ENCODE results near the gene ZNRF2. TPM values are rescaled to one million over a fixed set of nuclear protein-coding genes. Genes with fewer than 3 reads are reported as not detected.

Gene ZNRF2
- total RNA-seq, 3 donors from 2014 or later: 34.0 to 53.3 (median 40.5) TPM

- no peak for DNase-seq
- intact Hi-C loops (cut with DNase I, micrococcal nuclease): no loop called here
These were observed 98.2 kb downstream of the ZNRF2 start for GRCh38 chr7:30382607-30383006.

GRCh38 chr7:30389791-30390190 lies 105.4 kb downstream of the ZNRF2 start:
- no peak overlapping the region for H3K4me3 ChIP-seq
- DNase-seq (no peak), ATAC-seq (no peak)
- H3K9me3 ChIP-seq: no peaks in the 10 kb centered on the region
- intact Hi-C loops (cut with DNase I, micrococcal nuclease): no loop called here
- no peaks in the 10 kb centered on the region for H3K4me1 ChIP-seq (ENCODE audit: low read depth)
- no peaks in the 10 kb centered on the region for H3K36me3 ChIP-seq (ENCODE audit: low read depth)
- TF ChIP-seq CTCF (IDR thresholded peaks at IDR 0.05): no peak

More at GRCh38 chr7:30382607-30383006, 98.2 kb downstream of the ZNRF2 start:
- Histone ChIP-seq H3K36me3 (ENCODE audit: low read depth) (no peaks in the 10 kb centered on the region), H3K9me3 (peaks cover 10% of the 10 kb centered on the region), H3K4me3 (no peak overlapping the region), H3K4me1 (ENCODE audit: low read depth) (no peaks in the 10 kb centered on the region)
- no peak for ATAC-seq
- no peak for TF ChIP-seq CTCF (IDR thresholded peaks at IDR 0.05)

- H3K4me1 ChIP-seq (ENCODE audit: low read depth): no peaks in the 10 kb centered on the region
- no peak overlapping the region for H3K4me3 ChIP-seq
- ATAC-seq: no peak
- H3K9me3 ChIP-seq: no peaks in the 10 kb centered on the region
- no peak for TF ChIP-seq CTCF (IDR thresholded peaks at IDR 0.05)
- intact Hi-C loops (cut with DNase I, micrococcal nuclease): no loop called here
- no peak for DNase-seq
- no peaks in the 10 kb centered on the region for H3K36me3 ChIP-seq (ENCODE audit: low read depth)
These were observed 106.6 kb downstream of the ZNRF2 start for GRCh38 chr7:30390736-30391636.

- ATAC-seq (no peak), DNase-seq (no peak)
- Histone ChIP-seq H3K9me3 (no peaks in the 10 kb centered on the region), H3K4me1 (ENCODE audit: low read depth) (no peaks in the 10 kb centered on the region), H3K36me3 (ENCODE audit: low read depth) (no peaks in the 10 kb centered on the region), H3K4me3 (no peak overlapping the region)
- intact Hi-C loops (cut with DNase I, micrococcal nuclease): no loop called here
- no peak for TF ChIP-seq CTCF (IDR thresholded peaks at IDR 0.05)
These were observed 107.4 kb downstream of the ZNRF2 start for GRCh38 chr7:30391806-30392205.

GRCh38 chr7:30395676-30396075 lies 111.3 kb downstream of the ZNRF2 start:
- no peaks in the 10 kb centered on the region for H3K36me3 ChIP-seq (ENCODE audit: low read depth)
- H3K4me1 ChIP-seq (ENCODE audit: low read depth): no peaks in the 10 kb centered on the region
- no peak for DNase-seq
- intact Hi-C loops (cut with DNase I, micrococcal nuclease): no loop called here
- no peaks in the 10 kb centered on the region for H3K9me3 ChIP-seq
- no peak for ATAC-seq
- TF ChIP-seq CTCF (IDR thresholded peaks at IDR 0.05): no peak
- H3K4me3 ChIP-seq: no peak overlapping the region
